ENCODE data around the gene LRRC3.

LRRC3 gene

DNA sequence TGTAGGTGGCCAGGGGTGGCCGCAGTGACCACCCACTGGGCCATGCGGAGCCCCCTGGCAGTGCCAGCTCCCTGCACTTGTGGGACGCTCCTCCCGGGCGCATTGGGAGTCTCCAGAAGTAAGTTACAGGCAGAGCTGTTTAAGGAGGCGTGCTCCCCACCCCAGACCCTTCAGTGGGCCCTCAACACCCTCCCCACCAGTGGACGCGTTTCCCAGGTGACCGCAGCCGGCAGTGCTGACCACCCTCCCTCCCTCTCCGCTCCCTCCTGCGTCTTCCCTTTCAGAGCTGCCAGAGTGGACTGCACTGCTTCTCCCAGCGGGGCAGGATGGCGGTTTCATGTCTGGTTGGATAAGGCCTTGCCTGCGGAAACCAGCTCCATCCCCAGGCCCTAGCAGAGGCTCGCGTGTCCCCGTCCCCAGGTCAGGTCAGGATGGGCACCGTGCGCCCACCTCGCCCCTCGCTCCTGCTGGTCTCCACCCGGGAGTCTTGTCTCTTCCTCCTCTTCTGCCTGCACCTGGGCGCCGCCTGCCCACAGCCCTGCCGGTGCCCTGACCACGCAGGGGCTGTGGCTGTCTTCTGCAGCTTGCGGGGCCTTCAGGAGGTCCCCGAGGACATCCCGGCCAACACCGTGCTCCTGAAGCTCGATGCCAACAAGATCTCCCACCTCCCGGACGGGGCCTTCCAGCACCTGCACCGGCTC, 1.1 kb downstream of the LRRC3 start:
- peaks cover 6% of the 10 kb centered on the region for H3K4me1 Mint-ChIP-seq (ENCODE audit: low read depth)
- no peaks in the 10 kb centered on the region for H3K36me3 Mint-ChIP-seq
- no peak overlapping the region for H3K27ac Mint-ChIP-seq
- H3K4me3 Mint-ChIP-seq: peak overlapping the region; percentile 40
- no peaks in the 10 kb centered on the region for H3K27me3 Mint-ChIP-seq
- H3K9me3 Mint-ChIP-seq (ENCODE audit: low read depth): no peaks in the 10 kb centered on the region

DNA sequence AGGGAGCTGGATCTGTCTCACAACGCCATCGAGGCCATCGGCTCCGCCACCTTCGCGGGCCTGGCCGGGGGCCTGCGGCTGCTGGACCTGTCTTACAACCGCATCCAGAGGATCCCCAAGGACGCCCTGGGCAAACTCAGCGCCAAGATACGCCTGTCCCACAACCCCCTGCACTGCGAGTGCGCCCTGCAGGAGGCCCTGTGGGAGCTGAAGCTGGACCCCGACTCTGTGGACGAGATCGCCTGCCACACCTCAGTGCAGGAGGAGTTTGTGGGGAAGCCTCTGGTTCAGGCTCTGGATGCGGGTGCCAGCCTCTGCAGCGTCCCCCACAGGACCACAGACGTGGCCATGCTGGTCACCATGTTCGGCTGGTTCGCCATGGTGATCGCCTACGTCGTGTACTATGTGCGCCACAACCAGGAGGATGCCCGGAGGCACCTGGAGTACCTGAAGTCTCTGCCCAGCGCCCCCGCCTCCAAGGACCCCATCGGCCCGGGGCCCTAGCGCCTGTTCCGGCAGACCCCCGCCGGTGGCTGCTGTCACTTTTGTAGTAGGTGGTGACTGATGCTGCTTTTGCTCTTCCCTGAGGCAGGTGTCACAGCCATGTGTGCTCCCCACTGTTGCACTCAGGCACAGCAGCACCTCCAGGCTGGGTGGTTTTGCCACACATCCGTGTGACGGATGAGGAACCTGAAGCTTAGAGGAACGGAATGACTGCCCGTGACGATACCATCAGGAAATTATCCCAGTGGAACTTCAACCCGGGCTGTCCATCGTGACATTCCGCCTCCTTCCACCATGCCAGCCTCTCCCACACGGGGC, 1.8 kb downstream of the LRRC3 start:
- H3K9me3 Mint-ChIP-seq (ENCODE audit: low read depth): no peaks in the 10 kb centered on the region
- no peaks in the 10 kb centered on the region for H3K27me3 Mint-ChIP-seq
- H3K4me3 Mint-ChIP-seq: peak overlapping the region; percentile 67
- peaks cover 6% of the 10 kb centered on the region for H3K4me1 Mint-ChIP-seq (ENCODE audit: low read depth)
- no peak overlapping the region for H3K27ac Mint-ChIP-seq
- no peaks in the 10 kb centered on the region for H3K36me3 Mint-ChIP-seq

DNA sequence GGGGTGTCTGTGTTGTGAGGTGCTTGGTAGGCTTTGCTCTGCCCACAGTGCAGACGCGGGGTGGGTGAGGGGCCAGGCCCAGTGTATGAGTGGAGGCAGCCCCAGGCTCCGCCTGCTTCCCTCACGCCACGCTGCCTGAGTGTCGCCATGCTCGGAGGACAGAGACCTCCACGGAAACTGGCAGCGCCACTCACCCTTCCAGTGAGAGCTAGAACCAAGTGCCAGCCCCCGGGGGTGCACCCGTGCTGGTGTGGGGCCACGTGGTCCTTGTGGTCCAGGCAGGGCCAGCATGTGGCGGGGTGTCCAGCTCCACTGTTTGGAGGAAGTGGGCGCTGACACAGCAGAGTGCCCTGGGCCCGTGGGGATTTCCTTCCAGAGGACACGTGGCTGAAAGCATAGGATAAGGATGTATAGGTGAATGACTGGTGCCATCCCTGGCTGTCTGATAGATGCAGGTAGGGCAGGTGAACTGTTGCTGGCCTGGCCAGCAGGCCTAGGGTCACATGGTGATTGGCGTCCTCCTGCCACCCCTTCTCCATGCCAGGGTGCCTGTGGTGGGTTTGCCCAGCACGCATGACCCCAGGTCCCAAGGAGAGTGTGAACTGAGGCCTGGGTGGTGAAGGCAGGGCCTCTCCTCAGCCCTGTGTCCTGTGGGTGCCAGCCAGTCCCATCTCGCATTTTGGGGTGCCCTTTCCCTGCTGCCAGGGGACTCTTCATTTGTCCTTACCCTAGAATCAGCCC, 3.8 kb downstream of the LRRC3 start:
- Mint-ChIP-seq H3K4me3 (no peak overlapping the region), H3K9me3 (ENCODE audit: low read depth) (no peaks in the 10 kb centered on the region), H3K4me1 (ENCODE audit: low read depth) (peaks cover 6% of the 10 kb centered on the region), H3K36me3 (no peaks in the 10 kb centered on the region), H3K27me3 (no peaks in the 10 kb centered on the region), H3K27ac (no peak overlapping the region)

DNA sequence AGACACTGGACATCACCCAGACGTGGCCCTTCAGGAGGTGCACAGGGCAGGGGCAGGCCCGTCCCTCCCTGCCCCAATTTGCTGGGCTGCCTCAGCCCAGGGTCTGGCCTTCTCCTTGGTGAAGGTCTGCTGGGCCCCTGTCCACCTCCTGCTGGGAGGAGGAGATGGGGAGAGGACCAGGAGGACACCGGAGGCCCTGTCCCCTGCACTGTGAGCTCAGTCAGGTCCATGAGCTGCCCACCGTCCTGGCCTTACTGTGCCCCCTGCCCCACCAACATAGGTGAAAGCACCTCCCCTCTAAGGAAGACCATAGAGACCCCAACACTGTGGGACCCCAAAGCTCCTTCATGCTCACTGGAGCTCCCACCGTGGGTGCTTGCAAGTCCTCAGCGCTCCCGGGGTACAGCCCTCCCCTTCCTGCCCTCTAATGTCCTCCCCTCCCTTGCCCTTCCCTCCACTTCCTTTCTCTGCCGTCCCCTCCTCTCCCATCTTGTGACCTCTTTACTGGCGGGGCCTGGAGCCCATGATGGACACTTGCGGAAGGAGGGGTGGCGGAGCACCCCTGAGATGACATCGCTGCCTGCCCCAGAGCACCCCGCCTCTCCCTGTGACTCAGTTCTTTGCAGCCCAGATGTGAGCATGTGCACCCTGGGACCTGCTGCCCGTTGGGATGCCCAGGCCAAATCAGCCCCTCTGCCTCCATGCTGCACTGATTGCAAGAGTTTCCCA, 4.6 kb downstream of the LRRC3 start:
- no peak overlapping the region for H3K4me3 Mint-ChIP-seq
- H3K9me3 Mint-ChIP-seq (ENCODE audit: low read depth): no peaks in the 10 kb centered on the region
- H3K27ac Mint-ChIP-seq: no peak overlapping the region
- H3K36me3 Mint-ChIP-seq: no peaks in the 10 kb centered on the region
- H3K27me3 Mint-ChIP-seq: no peaks in the 10 kb centered on the region
- no peaks in the 10 kb centered on the region for H3K4me1 Mint-ChIP-seq (ENCODE audit: low read depth)

DNA sequence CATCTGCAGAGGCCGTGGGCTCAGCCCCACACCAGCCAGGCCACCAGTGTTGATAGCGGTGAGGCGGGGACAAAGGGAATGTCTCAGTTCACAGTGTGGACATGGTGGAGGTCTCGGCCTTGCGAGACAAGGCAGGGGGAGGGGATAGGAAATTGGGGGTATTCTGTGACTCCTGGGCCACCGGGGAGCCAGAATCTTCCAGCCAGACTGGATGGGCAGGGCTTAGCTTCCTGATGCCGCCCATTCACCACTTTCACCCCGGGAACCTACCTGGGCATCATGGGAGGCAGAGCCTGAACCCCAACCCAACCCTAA, 5.1 kb downstream of the LRRC3 start:
- H3K27ac Mint-ChIP-seq: no peak overlapping the region
- H3K36me3 Mint-ChIP-seq: no peaks in the 10 kb centered on the region
- H3K4me3 Mint-ChIP-seq: no peak overlapping the region
- H3K4me1 Mint-ChIP-seq (ENCODE audit: low read depth): no peaks in the 10 kb centered on the region
- no peaks in the 10 kb centered on the region for H3K27me3 Mint-ChIP-seq
- H3K9me3 Mint-ChIP-seq (ENCODE audit: low read depth): no peaks in the 10 kb centered on the region

DNA sequence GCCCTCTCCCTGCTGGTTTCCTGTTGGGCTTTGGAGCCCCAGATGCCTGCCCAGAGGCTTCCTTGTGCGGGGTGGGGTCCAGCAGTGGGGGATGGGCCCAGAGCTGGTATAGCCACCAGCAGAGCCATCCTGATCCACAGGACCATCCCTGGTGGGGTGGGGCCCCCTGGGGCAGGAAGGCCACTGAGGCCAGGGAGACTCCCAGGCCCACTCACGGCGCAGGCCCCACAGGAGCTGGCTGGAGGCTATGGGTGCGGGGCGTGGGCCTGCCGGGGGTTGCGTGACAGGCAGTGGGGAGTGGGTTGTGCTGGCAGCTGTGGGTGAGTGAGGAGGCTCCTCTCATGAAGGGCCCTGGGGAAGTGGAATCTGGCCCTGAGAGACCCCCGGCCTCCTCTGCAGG, 5.7 kb downstream of the LRRC3 start:
- Mint-ChIP-seq H3K4me1 (ENCODE audit: low read depth) (no peaks in the 10 kb centered on the region), H3K27me3 (no peaks in the 10 kb centered on the region), H3K36me3 (no peaks in the 10 kb centered on the region), H3K9me3 (ENCODE audit: low read depth) (no peaks in the 10 kb centered on the region), H3K4me3 (no peak overlapping the region), H3K27ac (no peak overlapping the region)

DNA sequence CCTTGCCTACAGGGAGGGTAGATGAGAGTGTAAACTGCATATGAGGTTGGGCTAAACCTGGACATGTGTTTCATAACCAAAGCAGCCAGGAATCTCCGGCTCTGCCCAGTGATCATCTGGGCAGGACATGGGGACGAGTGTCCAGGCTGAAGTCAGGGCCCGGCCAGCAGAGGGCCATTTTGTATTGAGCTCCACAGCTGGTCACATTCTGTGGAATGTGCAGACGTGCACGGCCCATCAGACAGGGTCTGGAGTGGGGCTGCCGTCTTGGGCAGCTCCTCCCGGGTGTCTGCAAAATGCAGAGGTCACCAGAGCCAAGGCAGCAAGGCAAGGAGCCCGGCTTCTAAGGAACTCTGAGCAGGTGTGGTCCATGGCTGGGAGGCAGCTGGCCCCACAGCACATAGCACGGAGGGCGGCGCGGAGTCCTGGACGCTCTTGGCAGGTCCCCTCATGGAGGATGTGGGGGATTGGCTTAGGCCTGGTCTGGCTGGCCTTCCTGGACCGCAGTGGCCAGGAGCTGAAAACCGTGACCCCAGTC, 6.2 kb downstream of the LRRC3 start:
- H3K4me1 Mint-ChIP-seq (ENCODE audit: low read depth): no peaks in the 10 kb centered on the region
- no peaks in the 10 kb centered on the region for H3K36me3 Mint-ChIP-seq
- H3K4me3 Mint-ChIP-seq: no peak overlapping the region
- H3K27me3 Mint-ChIP-seq: no peaks in the 10 kb centered on the region
- no peaks in the 10 kb centered on the region for H3K9me3 Mint-ChIP-seq (ENCODE audit: low read depth)
- no peak overlapping the region for H3K27ac Mint-ChIP-seq

DNA sequence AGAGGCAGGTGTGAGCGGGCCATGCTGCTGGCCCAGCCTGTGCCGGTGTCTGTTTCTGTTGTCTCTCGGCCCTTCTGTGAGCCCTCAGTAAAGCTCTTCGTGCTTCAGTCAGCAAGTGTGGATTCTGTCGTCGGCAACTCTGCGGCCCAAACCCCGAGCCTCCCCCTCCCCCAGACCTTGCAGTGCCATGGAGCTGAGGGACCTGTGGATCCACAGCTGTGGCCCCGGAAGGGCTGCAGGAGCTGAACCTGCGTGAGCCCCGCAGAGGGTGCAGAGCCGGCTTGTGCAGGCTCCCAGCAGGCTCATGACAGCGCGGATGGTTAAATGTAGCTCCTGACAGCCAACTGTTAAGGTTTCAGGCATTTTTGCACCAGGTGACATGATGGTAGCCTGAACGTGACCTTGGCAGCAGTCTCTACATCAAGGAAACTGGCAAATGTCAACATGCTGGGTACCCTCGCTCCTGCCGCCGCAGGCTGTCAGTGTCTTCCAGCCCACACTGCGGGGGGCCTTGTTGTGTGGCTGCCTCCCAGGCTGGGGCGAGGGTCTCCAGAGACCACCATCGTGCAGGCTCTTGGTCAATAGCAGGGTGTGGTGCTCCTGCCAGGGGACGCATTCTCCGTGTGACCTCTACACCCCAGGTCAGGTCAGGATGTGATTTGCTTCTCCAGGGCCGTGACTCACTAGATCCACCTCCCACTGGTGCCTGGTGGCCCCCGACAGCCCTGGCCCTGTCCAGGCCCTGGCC, 7.0 kb downstream of the LRRC3 start:
- no peaks in the 10 kb centered on the region for H3K9me3 Mint-ChIP-seq (ENCODE audit: low read depth)
- no peaks in the 10 kb centered on the region for H3K27me3 Mint-ChIP-seq
- H3K36me3 Mint-ChIP-seq: no peaks in the 10 kb centered on the region
- H3K4me3 Mint-ChIP-seq: no peak overlapping the region
- no peaks in the 10 kb centered on the region for H3K4me1 Mint-ChIP-seq (ENCODE audit: low read depth)
- no peak overlapping the region for H3K27ac Mint-ChIP-seq

DNA sequence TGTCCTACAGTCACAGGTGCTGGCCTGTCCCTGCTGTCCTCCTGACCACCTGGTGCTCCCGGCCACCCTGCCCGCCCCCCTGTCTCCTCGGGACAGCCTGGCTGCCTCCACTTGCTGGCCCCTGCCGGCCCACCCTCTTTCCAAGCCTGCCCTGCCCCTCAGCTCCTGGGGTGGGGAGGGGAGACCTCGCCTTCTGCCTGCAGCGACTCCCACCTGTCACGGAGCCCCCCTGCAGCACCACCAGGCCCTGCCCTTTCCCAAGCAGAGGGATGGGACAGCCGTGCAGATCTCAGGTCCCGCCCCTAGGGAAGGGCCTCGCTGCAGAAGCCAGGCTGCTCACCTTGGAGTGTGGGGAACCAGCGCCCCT, 7.5 kb downstream of the LRRC3 start:
- H3K27ac Mint-ChIP-seq: no peak overlapping the region
- no peaks in the 10 kb centered on the region for H3K27me3 Mint-ChIP-seq
- H3K9me3 Mint-ChIP-seq (ENCODE audit: low read depth): no peaks in the 10 kb centered on the region
- no peaks in the 10 kb centered on the region for H3K4me1 Mint-ChIP-seq (ENCODE audit: low read depth)
- H3K4me3 Mint-ChIP-seq: no peak overlapping the region
- H3K36me3 Mint-ChIP-seq: no peaks in the 10 kb centered on the region

DNA sequence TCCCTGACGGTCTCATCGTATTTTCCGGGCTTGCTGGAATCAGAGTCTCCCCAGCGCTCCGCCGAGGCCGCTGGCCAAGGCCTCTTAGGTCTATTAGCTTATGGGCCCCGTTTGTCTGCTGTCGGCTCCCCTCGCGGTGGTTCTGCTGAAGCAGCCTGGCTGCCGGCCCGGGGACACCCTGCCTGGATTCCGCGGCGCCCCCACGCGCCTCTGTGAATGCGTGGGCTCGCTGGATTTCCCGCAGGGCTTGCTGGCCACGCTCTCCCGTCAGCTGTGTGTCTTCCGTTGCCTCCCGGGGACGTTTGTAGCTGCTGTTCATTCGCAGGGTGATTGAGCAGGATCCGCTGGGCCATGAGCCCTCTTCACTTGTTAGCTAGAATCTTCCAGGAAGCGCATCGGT, 8.4 kb downstream of the LRRC3 start:
- Mint-ChIP-seq H3K27ac (no peak overlapping the region), H3K27me3 (no peaks in the 10 kb centered on the region), H3K4me3 (no peak overlapping the region), H3K36me3 (no peaks in the 10 kb centered on the region), H3K4me1 (ENCODE audit: low read depth) (no peaks in the 10 kb centered on the region), H3K9me3 (ENCODE audit: low read depth) (no peaks in the 10 kb centered on the region)

DNA sequence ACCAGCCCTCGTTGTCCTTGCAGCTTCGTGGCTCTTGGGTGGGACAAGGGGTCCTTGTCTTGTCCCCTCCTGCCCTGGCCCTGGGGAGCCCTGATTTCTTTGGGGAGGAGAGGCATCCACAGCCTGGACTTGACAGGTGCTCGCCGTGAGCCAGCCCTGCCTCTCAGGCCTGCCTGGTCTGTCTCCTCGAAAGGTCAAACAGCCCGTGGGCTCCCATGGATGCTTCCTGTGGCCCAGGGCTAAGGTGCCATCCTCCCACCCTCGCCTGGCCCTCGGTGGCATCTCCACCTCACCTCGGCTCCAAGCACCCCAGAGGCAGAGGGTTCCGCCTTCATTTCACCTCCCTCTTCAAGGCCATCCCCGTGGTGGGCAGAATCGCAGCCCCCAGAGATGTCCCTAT, 9.0 kb downstream of the LRRC3 start:
- Mint-ChIP-seq H3K27me3 (no peaks in the 10 kb centered on the region), H3K27ac (no peak overlapping the region), H3K4me3 (no peak overlapping the region), H3K36me3 (no peaks in the 10 kb centered on the region), H3K9me3 (ENCODE audit: low read depth) (no peaks in the 10 kb centered on the region), H3K4me1 (ENCODE audit: low read depth) (no peaks in the 10 kb centered on the region)

DNA sequence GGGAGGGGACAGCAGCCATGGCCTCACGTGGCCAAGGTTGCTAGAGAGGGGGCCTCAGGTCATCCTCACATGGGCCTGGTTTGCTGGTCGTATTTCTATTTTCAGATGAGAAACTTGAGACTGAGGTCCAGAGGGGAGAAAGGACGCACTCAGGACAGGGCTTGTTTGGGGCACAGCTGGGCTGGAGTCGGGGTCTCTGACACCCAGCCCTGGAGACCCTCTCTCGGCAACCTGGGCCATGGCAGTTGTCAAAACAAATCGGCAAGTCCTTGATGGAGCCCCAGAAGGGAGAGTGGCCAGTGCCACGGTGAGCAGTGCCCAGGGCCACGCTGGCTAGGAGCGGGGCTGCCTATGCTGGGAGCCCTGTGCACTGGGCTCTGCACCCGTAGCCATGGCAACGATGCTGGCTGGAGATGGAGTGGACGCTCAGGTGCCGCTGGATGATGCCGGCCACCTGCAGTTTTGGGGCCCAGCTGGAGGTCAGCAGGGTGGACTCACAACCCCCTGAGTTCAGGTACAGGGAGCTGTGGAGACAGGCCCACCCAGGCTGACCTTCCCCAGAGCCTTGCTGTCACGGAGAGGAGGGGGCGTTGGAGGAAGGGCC, 11.1 kb downstream of the LRRC3 start:
- Mint-ChIP-seq H3K27ac (no peak overlapping the region), H3K9me3 (ENCODE audit: low read depth) (no peaks in the 10 kb centered on the region), H3K27me3 (no peaks in the 10 kb centered on the region), H3K4me3 (no peak overlapping the region), H3K4me1 (ENCODE audit: low read depth) (no peaks in the 10 kb centered on the region), H3K36me3 (no peaks in the 10 kb centered on the region)

DNA sequence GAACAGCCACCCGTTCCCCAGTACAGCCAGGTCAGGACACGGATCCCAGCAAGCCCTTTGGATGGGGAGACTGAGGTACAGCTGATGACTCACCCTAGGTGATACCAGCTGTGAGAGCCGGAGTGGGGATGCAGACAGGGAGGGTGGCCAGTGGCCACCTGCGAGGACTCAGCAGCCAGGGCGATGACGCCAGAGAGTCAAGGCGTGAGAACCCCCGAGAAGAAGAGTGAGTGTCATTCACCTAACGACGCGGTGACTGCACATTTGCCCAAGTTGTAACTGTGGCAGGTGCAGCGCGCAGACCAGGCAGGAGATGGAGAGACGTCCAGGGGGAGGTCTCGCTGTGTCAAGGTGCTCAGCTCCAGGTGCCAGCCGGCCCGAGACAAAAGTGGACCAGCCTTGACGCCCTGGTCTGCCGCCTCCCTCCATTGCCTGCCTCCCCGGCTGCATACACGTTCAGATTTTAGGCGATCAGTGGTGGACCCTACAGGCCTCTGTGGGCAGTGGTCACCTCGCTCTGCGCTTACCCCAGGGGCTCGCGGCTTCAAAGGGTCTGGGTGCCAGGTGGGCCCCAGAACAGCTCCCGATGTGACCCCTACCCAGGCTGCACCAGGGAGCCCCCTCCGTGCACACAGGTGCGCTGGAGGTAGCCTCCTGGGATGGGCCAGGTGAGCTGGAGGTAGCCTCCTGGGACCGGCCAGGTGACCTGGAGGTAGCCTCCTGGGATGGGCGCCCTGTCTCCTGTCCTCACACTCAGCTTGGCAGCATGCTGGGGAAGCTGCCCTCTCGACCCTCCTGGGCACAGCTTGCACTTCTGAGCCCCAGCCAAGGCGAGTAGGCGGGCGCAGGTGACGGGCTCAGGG, 11.9 kb downstream of the LRRC3 start:
- no peaks in the 10 kb centered on the region for H3K36me3 Mint-ChIP-seq
- H3K9me3 Mint-ChIP-seq (ENCODE audit: low read depth): no peaks in the 10 kb centered on the region
- no peak overlapping the region for H3K4me3 Mint-ChIP-seq
- H3K4me1 Mint-ChIP-seq (ENCODE audit: low read depth): no peaks in the 10 kb centered on the region
- H3K27ac Mint-ChIP-seq: no peak overlapping the region
- no peaks in the 10 kb centered on the region for H3K27me3 Mint-ChIP-seq

Data from activated naive CD8-positive, alpha-beta T cell (primary cell).